Epithelial cell of proximal tubule (primary cell): ENCODE data around the gene NPPA. TPM values are rescaled to one million over a fixed set of nuclear protein-coding genes. Genes with fewer than 3 reads are reported as not detected.
A peak's percentile ranks its signal among the peaks of the same experiment; 100 is the strongest.

ENCODE experiments used
- DNase-seq: peaks from one replicate; pipeline ENCODE4 v3.0.0-alpha.2; 2011; ENCODE audit warnings: low read depth
- H3K4me3 ChIP-seq: 2 replicates; pipeline ENCODE4 v1.5.1; 2011; ENCODE audit warnings: low read depth, mild to moderate bottlenecking, low read length
- total RNA-seq: library from RNA; depleted of rRNA; stranded (reverse); fragments of >200 nt; gene quantifications from 2 replicates; pipeline ENCODE4 v1.2.3, GENCODE V29; 2015
- TF ChIP-seq, protein P1 (sequence below): conservative IDR thresholded peaks from 2 replicates; pipeline ENCODE4 v1.5.1; 2012; ENCODE audit warnings: low read depth, mild to moderate bottlenecking, low read length

NPPA gene
- total RNA-seq, 1 donor from 2014 or later, result not detected

DNA sequence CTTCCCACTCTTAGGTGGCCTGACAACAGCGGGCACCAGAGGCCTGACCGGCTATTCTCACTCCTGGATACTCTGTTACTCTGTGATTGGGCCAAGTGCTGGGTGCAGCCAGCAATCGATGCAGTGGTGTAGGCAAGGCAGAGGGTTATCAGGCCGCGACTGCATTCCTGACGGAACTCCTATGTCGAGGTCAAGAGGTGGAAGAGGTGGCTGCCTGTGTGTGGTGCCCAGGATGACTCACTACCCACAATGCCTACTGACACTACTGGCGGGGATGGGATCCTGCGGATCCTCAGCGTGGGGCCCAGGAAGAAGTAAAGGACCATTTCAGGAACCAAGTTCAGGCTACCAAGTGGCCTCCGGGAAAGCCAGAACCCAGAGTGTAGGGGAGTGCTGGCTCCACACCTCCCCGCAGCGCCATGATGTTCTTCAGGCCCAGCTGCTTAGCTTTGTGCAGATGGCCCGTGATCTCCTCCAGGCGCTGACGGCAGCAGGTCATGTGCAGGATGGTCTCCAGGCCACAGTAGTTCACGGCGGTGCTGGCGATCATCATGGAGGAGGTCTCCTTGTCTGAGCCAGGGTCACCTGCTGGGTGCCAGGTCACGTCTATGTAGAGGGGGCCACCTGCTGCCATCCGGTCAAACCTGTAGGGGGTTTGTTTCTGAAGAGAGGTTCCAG lies 46.7 kb downstream of the NPPA start:
- H3K4me3 ChIP-seq, result peak overlapping the region; percentile 70
- no peak for DNase-seq
- TF ChIP-seq, protein P1, sequence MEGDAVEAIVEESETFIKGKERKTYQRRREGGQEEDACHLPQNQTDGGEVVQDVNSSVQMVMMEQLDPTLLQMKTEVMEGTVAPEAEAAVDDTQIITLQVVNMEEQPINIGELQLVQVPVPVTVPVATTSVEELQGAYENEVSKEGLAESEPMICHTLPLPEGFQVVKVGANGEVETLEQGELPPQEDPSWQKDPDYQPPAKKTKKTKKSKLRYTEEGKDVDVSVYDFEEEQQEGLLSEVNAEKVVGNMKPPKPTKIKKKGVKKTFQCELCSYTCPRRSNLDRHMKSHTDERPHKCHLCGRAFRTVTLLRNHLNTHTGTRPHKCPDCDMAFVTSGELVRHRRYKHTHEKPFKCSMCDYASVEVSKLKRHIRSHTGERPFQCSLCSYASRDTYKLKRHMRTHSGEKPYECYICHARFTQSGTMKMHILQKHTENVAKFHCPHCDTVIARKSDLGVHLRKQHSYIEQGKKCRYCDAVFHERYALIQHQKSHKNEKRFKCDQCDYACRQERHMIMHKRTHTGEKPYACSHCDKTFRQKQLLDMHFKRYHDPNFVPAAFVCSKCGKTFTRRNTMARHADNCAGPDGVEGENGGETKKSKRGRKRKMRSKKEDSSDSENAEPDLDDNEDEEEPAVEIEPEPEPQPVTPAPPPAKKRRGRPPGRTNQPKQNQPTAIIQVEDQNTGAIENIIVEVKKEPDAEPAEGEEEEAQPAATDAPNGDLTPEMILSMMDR, result no peak

DNA sequence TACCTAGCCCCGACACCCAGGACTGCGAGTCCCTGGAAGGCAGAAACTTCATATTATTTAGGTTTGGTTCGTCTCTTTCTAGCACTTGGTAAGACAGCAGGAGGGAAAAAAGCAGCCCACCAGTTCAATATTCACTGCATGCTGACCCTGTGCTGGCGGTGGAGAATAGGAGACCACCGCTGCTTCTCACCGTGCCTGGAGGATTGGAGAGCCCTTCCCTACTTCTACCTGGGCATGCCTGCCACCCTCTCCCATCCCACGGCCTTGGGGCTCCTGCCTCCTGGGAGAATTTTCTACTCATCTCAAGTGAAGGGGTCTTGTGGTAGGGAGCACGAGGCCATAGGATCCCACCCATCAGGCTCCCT lies 47.2 kb downstream of the NPPA start:
- no peak overlapping the region for H3K4me3 ChIP-seq
- no peak for DNase-seq

DNA sequence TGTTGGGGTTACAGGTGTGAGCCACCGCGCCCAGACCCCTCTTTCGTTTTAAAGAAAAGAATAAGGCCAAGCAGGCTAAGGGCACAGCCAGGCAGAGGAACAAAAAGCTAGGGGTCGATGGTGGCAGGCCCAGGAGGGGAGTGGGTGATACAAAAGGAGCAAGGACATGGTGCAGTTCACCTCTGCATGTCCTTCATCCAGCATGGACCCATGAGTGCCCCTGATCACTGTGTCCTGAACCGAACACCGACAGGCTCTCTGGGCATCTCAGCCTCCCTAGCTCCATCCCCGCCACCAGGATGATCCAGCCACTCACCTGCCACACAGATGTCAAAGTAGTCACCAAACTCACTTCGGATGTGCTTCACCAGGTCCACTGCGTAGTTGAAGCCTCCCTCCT lies 47.7 kb downstream of the NPPA start:
- TF ChIP-seq, protein P1, result no peak
- no peak overlapping the region for H3K4me3 ChIP-seq
- DNase-seq, result no peak

More for the DNA sequence above, 47.2 kb downstream of the NPPA start:
- TF ChIP-seq, protein P1, result no peak

DNA sequence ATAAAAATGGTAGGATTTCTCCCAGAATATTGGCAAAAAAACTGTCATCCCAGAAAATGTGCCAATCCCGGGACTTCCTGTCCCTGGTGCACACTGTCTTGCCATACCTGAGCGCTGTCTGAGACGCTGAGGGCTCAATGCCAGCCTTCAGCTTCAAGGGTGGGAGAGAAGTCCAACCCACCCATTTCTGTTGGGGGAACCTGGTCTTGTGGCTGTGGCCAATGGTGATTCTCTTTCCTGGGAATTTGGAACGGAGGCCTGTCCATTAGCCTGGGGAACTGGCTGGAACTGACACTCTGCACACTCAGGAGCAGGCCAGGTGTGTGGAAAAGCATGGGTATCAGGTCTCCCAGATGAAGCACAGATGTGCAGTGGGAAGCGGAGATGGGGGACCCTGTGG lies 48.5 kb downstream of the NPPA start:
- TF ChIP-seq, protein P1, result no peak
- no peak for DNase-seq
- H3K4me3 ChIP-seq, result no peak overlapping the region

DNA sequence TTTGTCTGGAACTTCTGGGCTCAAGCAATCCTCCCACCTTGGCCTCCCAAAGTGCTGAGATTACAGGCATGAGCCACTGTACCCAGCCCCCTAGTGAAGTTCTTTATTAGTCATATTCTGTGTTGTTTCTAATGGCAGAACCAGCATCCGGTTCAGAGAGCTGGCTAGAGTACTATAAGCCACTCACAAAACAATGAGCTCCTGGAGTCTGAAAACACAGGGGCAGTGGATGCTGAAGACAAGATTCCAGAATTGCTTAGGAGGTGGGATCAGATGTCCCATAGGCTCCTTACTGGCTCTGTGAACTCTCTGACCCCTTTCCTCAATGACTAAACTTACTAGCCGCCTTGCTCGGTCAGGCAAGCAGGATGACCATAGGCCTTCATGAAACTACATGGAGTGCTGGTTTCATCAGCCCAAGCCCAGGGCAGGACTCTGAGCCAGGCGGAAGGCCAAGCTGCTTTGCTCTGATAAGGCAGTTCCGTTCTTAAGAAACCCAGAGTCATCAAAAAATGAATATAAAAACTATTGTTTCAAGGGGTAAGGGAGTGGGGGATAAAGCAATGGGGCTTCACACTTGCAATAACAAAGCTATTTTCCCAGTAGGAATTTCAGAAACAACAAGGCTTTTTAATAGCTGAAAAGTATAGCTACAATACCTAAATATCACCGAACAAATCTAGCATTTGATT lies 49.9 kb downstream of the NPPA start:
- TF ChIP-seq, protein P1, result no peak
- peak; percentile 91 for DNase-seq
- no peak overlapping the region for H3K4me3 ChIP-seq

DNA sequence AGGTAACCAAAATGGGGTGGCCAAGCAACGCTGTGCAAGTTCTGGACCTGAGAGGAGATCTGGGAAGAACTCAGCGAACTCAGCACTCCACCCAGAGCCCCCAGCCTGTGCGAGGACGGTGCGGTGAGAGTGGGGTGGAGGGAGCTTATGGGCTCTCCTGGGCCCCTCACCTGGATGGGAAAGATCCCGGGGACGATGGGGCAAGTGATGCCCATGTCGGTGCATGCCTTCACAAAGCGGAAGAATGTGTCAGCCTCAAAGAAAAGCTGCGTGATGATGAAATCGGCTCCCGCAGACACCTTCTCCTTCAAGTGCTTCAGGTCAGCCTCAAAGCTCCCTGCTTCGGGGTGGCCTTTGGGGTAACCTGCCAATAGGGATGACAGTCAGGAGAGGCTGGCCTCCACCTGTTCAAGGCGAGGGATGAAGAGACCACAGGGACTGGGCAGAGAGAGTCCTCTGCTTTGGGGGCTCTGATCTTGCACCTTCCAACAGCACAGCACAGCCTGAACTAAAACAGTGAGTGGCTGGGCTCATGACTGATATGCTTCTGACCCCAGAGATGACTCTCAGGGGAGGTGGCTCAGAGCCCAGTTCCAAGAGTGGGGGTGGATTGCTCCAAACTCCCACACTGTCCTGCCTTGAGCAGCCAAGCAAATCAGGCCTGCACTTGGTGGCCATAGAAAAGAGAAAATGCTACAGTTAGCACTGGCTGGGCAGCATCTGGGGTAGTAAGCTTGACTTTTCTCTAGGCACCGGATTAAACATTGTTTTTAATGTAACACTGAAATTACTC lies 51.4 kb downstream of the NPPA start:
- TF ChIP-seq, protein P1, result no peak
- DNase-seq, result peak; percentile 80
- H3K4me3 ChIP-seq, result no peak overlapping the region

Other genes starting within 250 kb of the NPPA start
- 0.51 and 6.5 TPM in 2 replicates for gene FBXO2, start 193.4 kb downstream of the NPPA start, total RNA-seq
- gene FBXO44, start 192.9 kb downstream of the NPPA start, total RNA-seq, result 8.0 and 13.7 TPM in 2 replicates
- 6.3 and 6.9 TPM in 2 replicates for gene FBXO6, start 183.6 kb downstream of the NPPA start, total RNA-seq
- 89.4 and 127 TPM in 2 replicates for gene MAD2L2, start 166.6 kb downstream of the NPPA start, total RNA-seq
- gene DRAXIN, start 156.1 kb downstream of the NPPA start, total RNA-seq, result under 0.01 and 0.12 TPM in 2 replicates
- 54.7 and 70.3 TPM in 2 replicates for gene AGTRAP, start 111.6 kb downstream of the NPPA start, total RNA-seq
- gene C1orf167, start 85.6 kb downstream of the NPPA start, total RNA-seq, result not detected in 2 replicates
- 4.1 and 6.2 TPM in 2 replicates for gene MTHFR, start 41.8 kb downstream of the NPPA start, total RNA-seq
- gene CLCN6, start 41.6 kb downstream of the NPPA start, total RNA-seq, result 6.8 and 8.0 TPM in 2 replicates
- gene NPPB, start 11.2 kb upstream of the NPPA start, total RNA-seq, result 1.2 and 3.5 TPM in 2 replicates
- gene KIAA2013, start 78.6 kb upstream of the NPPA start, total RNA-seq, result 82.2 and 100 TPM in 2 replicates
- gene PLOD1, start 86.9 kb upstream of the NPPA start, total RNA-seq, result 108 and 147 TPM in 2 replicates
- 53.6 and 63.2 TPM in 2 replicates for gene MFN2, start 132.7 kb upstream of the NPPA start, total RNA-seq
- gene MIIP, start 171.7 kb upstream of the NPPA start, total RNA-seq, result 57.0 and 61.7 TPM in 2 replicates
- 0.35 and 0.87 TPM in 2 replicates for gene TNFRSF8, start 215.5 kb upstream of the NPPA start, total RNA-seq